ENCODE measurements around the gene PRKCG. TPM values are rescaled to one million over a fixed set of nuclear protein-coding genes. Genes with fewer than 3 reads are reported as not detected.

Gene PRKCG
- total and polyA plus RNA-seq, 8 donors = 0.16 to 2.2 (median 0.28) TPM; not detected in 1

GRCh38 chr19:53898166-53898565 lies 16.2 kb downstream of the PRKCG start:
- TF ChIP-seq, protein P1, sequence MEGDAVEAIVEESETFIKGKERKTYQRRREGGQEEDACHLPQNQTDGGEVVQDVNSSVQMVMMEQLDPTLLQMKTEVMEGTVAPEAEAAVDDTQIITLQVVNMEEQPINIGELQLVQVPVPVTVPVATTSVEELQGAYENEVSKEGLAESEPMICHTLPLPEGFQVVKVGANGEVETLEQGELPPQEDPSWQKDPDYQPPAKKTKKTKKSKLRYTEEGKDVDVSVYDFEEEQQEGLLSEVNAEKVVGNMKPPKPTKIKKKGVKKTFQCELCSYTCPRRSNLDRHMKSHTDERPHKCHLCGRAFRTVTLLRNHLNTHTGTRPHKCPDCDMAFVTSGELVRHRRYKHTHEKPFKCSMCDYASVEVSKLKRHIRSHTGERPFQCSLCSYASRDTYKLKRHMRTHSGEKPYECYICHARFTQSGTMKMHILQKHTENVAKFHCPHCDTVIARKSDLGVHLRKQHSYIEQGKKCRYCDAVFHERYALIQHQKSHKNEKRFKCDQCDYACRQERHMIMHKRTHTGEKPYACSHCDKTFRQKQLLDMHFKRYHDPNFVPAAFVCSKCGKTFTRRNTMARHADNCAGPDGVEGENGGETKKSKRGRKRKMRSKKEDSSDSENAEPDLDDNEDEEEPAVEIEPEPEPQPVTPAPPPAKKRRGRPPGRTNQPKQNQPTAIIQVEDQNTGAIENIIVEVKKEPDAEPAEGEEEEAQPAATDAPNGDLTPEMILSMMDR (IDR thresholded peaks at IDR 0.05) = no peak
- FAIRE-seq = no peak
- no peak overlapping the region for H3K27ac ChIP-seq
- intact Hi-C loops (cut with DNase I) = no loop called here
- no peak overlapping the region for H3K4me3 ChIP-seq
- no peak for ATAC-seq
- H3K27me3 ChIP-seq = peaks cover 0 to 13% (median 0%) of the 10 kb centered on the region in 4 donors
- DNase-seq = no peak
- H3K36me3 ChIP-seq = no peaks in the 10 kb centered on the region
- no peaks in the 10 kb centered on the region for H3K4me1 ChIP-seq
- H3K9me3 ChIP-seq = no peaks in the 10 kb centered on the region
- WGBS, 2 donors = 8 to 11% methylated on average over 16 of the region's 16 CpGs

GRCh38 chr19:53898636-53899341 lies 16.8 kb downstream of the PRKCG start:
- FAIRE-seq (no peak), ATAC-seq (no peak), DNase-seq (peak in 2 of 6 donors; percentile 44 to 68)
- intact Hi-C loops (cut with DNase I) = no loop called here
- no peaks in the 10 kb centered on the region for H3K9me3 ChIP-seq
- H3K27ac ChIP-seq = no peak overlapping the region
- 5 to 6% methylated on average over 36 to 42 of the region's 42 CpGs for whole genome bisulfite sequencing, 2 donors
- peaks cover 0 to 11% (median 0%) of the 10 kb centered on the region in 4 donors for H3K27me3 ChIP-seq
- H3K36me3 ChIP-seq = no peaks in the 10 kb centered on the region
- H3K4me3 ChIP-seq = no peak overlapping the region
- TF ChIP-seq, protein P1 (IDR thresholded peaks at IDR 0.05) = no peak
- H3K4me1 ChIP-seq = no peaks in the 10 kb centered on the region

DNA sequence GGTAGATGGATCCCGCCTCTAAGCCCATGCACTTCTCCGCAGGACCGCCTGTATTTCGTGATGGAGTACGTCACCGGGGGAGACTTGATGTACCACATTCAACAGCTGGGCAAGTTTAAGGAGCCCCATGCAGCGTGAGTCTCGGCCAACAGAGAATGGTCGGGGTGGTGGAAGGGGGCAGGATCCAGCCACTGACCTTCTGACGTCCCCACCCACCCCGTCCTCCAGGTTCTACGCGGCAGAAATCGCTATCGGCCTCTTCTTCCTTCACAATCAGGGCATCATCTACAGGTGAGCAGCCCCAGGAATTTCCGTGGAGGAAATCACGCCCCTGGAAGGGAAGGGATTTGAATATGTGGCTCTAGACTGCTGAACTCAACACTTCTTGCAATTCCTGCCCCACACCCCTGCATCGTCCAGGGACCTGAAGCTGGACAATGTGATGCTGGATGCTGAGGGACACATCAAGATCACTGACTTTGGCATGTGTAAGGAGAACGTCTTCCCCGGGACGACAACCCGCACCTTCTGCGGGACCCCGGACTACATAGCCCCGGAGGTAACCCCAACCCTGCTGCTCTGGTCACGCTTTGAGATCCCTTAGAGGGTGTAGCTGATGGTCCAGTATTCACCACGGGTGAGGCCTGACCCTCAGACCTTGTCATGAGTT lies 18.3 kb downstream of the PRKCG start:
- intact Hi-C loops (cut with DNase I) = no loop called here
- 77 to 85% methylated on average over 27 of the region's 27 CpGs for WGBS, 2 donors
- TF ChIP-seq, protein P1 (IDR thresholded peaks at IDR 0.05) = no peak
- Histone ChIP-seq H3K36me3 (no peaks in the 10 kb centered on the region), H3K27ac (no peak overlapping the region), H3K9me3 (no peaks in the 10 kb centered on the region), H3K27me3 (peaks cover 0 to 7% (median 0%) of the 10 kb centered on the region in 4 donors), H3K4me3 (no peak overlapping the region), H3K4me1 (no peaks in the 10 kb centered on the region)
- DNase-seq (no peak), FAIRE-seq (no peak), ATAC-seq (no peak)

- no peaks in the 10 kb centered on the region for H3K9me3 ChIP-seq
- 34 to 42% methylated on average over 4 of the region's 4 CpGs for WGBS, 2 donors
- H3K4me1 ChIP-seq = no peaks in the 10 kb centered on the region
- peaks cover 0 to 24% (median 4%) of the 10 kb centered on the region in 4 donors for H3K27me3 ChIP-seq
- H3K27ac ChIP-seq = no peak overlapping the region
- ATAC-seq (peak; percentile 38 to 84 (median 63)), FAIRE-seq (no peak), DNase-seq (peak in 2 of 6 donors; percentile 37 to 46)
- H3K36me3 ChIP-seq = no peaks in the 10 kb centered on the region
- intact Hi-C loops (cut with DNase I) = no loop called here
- TF ChIP-seq, protein P1 (IDR thresholded peaks at IDR 0.05) = no peak
- H3K4me3 ChIP-seq = no peak overlapping the region
Measured at GRCh38 chr19:53903055-53903680, 21.2 kb downstream of the PRKCG start.

Measured in pancreas (tissue), 10 donors.